Measurements from ENCODE around the gene SNX30. TPM values are rescaled to one million over a fixed set of nuclear protein-coding genes. Genes with fewer than 3 reads are reported as not detected.

Gene SNX30
- total RNA-seq, 4 donors from 2014 or later = 6.2 to 18.2 (median 10.4) TPM

- Histone ChIP-seq H3K36me3 (peaks cover 0 to 46% of the 10 kb centered on the region in 2 donors), H3K4me1 (no peaks in the 10 kb centered on the region), H3K4me3 (no peak overlapping the region), H3K9me3 (no peaks in the 10 kb centered on the region), H3K27ac (no peak overlapping the region), H3K27me3 (no peaks in the 10 kb centered on the region)
- WGBS, 2 donors (ENCODE audit: low coverage in 1 of 2) = 65% methylated on average over 9 of the region's 13 CpGs; no CpG with 5 or more reads in 1 of the 2 donors
- no peak for ATAC-seq
- TF ChIP-seq POLR2A (IDR thresholded peaks at IDR 0.05) (no peak), CTCF (IDR thresholded peaks at IDR 0.05) (no peak), POLR2AphosphoS5 (IDR thresholded peaks at IDR 0.05) (no peak), EP300 (IDR thresholded peaks at IDR 0.05) (no peak)
Observed at GRCh38 chr9:112852741-112853504, 102.4 kb downstream of the SNX30 start.

GRCh38 chr9:112853882-112854585 is 103.5 kb downstream of the SNX30 start:
- no peaks in the 10 kb centered on the region for H3K4me1 ChIP-seq
- WGBS, 2 donors (ENCODE audit: low coverage in 1 of 2) = 69 to 70% methylated on average over 4 to 11 of the region's 13 CpGs
- H3K9me3 ChIP-seq = no peaks in the 10 kb centered on the region
- ATAC-seq = no peak
- no peak overlapping the region for H3K27ac ChIP-seq
- TF ChIP-seq EP300 (IDR thresholded peaks at IDR 0.05) = no peak
- no peak for TF ChIP-seq POLR2A (IDR thresholded peaks at IDR 0.05)
- TF ChIP-seq CTCF (IDR thresholded peaks at IDR 0.05) = no peak
- TF ChIP-seq POLR2AphosphoS5 (IDR thresholded peaks at IDR 0.05) = no peak
- H3K36me3 ChIP-seq = peaks cover 0 to 46% of the 10 kb centered on the region in 2 donors
- no peak overlapping the region for H3K4me3 ChIP-seq
- no peaks in the 10 kb centered on the region for H3K27me3 ChIP-seq

GRCh38 chr9:112854657-112855056 is 104.1 kb downstream of the SNX30 start:
- WGBS, 2 donors (ENCODE audit: low coverage in 1 of 2) = 74 to 100% methylated on average over 5 to 8 of the region's 10 CpGs
- ATAC-seq = no peak

GRCh38 chr9:112856200-112856599 is 105.6 kb downstream of the SNX30 start:
- 94 to 100% methylated on average over 2 to 8 of the region's 8 CpGs for WGBS, 2 donors (ENCODE audit: low coverage in 1 of 2)
- Histone ChIP-seq H3K9me3 (no peaks in the 10 kb centered on the region), H3K27ac (no peak overlapping the region), H3K36me3 (peaks cover 0 to 31% of the 10 kb centered on the region in 2 donors), H3K4me1 (no peaks in the 10 kb centered on the region), H3K27me3 (no peaks in the 10 kb centered on the region), H3K4me3 (no peak overlapping the region)
- TF ChIP-seq CTCF (IDR thresholded peaks at IDR 0.05) = no peak
- TF ChIP-seq EP300 (IDR thresholded peaks at IDR 0.05) = no peak
- TF ChIP-seq POLR2AphosphoS5 (IDR thresholded peaks at IDR 0.05) = no peak
- no peak for TF ChIP-seq POLR2A (IDR thresholded peaks at IDR 0.05)
- ATAC-seq = no peak

More at GRCh38 chr9:112854657-112855056, 104.1 kb downstream of the SNX30 start:
- H3K27me3 ChIP-seq = no peaks in the 10 kb centered on the region
- TF ChIP-seq POLR2AphosphoS5 (IDR thresholded peaks at IDR 0.05) (no peak), CTCF (IDR thresholded peaks at IDR 0.05) (no peak), POLR2A (IDR thresholded peaks at IDR 0.05) (no peak), EP300 (IDR thresholded peaks at IDR 0.05) (no peak)
- H3K9me3 ChIP-seq = no peaks in the 10 kb centered on the region
- no peak overlapping the region for H3K4me3 ChIP-seq
- H3K36me3 ChIP-seq = peaks cover 0 to 46% of the 10 kb centered on the region in 2 donors
- H3K27ac ChIP-seq = no peak overlapping the region
- no peaks in the 10 kb centered on the region for H3K4me1 ChIP-seq

Measured in gastroesophageal sphincter (tissue), 4 donors.